CD4-positive, alpha-beta T cell (primary cell): Measurements from ENCODE around the gene STK26. TPM values are rescaled to one million over a fixed set of nuclear protein-coding genes. Genes with fewer than 3 reads are reported as not detected.

Experiments used
- ATAC-seq: fragments of 200-7000 bp; cut with Tn5 transposase; one replicate; pipeline ENCODE4 v1.10.0; 2022; ENCODE audit warnings: mild to moderate bottlenecking; ENCODE audit not compliant: poor library complexity
- CTCF ChIA-PET: fragments of 350-600 bp; sonication (Branson Sonifier 250); formaldehyde crosslinking; loops from one replicate; lab custom pipeline; 2021; ENCODE audit warnings: antibody characterized with exemption, inconsistent platforms; lab: Charles Lee
- POLR2A ChIA-PET: fragments of 350-600 bp; sonication (Branson Sonifier 250); formaldehyde crosslinking; loops from one replicate; lab custom pipeline; 2021; ENCODE audit warnings: antibody characterized with exemption, inconsistent platforms; lab: Charles Lee
- DNase-seq, 14 experiments: peaks; one replicate each; pipeline ENCODE4 v3.0.0-alpha.2; 2013 to 2020; ENCODE audit warnings: mixed read lengths in 2 of 14
- H3K27ac ChIP-seq, 2 donors: one replicate each; pipeline versions ENCODE4 v1.5.1 to v1.7.0; 2013; ENCODE audit warnings: low read length in 2 of 2, low read depth in 1 of 2, mild to moderate bottlenecking in 1 of 2
- H3K27me3 ChIP-seq, 2 experiments: 1 replicate in 1 of 2; 2 replicates in 1 of 2; pipeline versions ENCODE4 v1.6.1 to v1.7.0; 2013; ENCODE audit warnings: low read length in 2 of 2, control low read depth in 1 of 2, mild to moderate bottlenecking in 1 of 2, moderate library complexity in 1 of 2; ENCODE audit not compliant: insufficient read depth in 2 of 2, control insufficient read depth in 1 of 2
- H3K36me3 ChIP-seq: one replicate; pipeline ENCODE4 v1.6.1; 2013; ENCODE audit warnings: low read length, control low read depth; ENCODE audit not compliant: insufficient read depth
- H3K4me1 ChIP-seq: one replicate; pipeline ENCODE4 v1.6.1; 2013; ENCODE audit warnings: low read length, control low read depth; ENCODE audit not compliant: insufficient read depth
- H3K4me3 ChIP-seq: one replicate; pipeline ENCODE4 v1.5.1; 2013; ENCODE audit warnings: mild to moderate bottlenecking, low read length, moderate library complexity
- H3K9me3 ChIP-seq, 2 experiments: 1 replicate in 1 of 2; 2 replicates in 1 of 2; pipeline versions ENCODE4 v1.6.1 to v1.7.0; 2013; ENCODE audit warnings: low read length in 2 of 2, mild to moderate bottlenecking in 2 of 2, control low read depth in 1 of 2, moderate library complexity in 1 of 2; ENCODE audit not compliant: control insufficient read depth in 1 of 2, insufficient read depth in 1 of 2
- H3K27ac Mint-ChIP-seq: one replicate; pipeline ENCODE4 v1.8.0; 2020; ENCODE audit warnings: mixed read lengths
- H3K27me3 Mint-ChIP-seq: one replicate; pipeline ENCODE4 v1.8.0; 2021; ENCODE audit warnings: mixed read lengths
- H3K36me3 Mint-ChIP-seq: one replicate; pipeline ENCODE4 v1.8.0; 2021; ENCODE audit warnings: low read depth, mixed read lengths
- H3K4me1 Mint-ChIP-seq: one replicate; pipeline ENCODE4 v1.8.0; 2021; ENCODE audit warnings: low read depth, mixed read lengths
- H3K4me3 Mint-ChIP-seq: one replicate; pipeline ENCODE4 v1.8.0; 2020; ENCODE audit warnings: mild to moderate bottlenecking, mixed read lengths
- H3K9me3 Mint-ChIP-seq: one replicate; pipeline ENCODE4 v1.8.0; 2020; ENCODE audit warnings: mixed read lengths
- CTCF ChIP-seq: fragments of 200-600 bp; IDR thresholded peaks from one replicate; pipeline ENCODE4 v1.8.0; 2022; ENCODE audit warnings: antibody characterized with exemption, mild to moderate bottlenecking
- intact Hi-C, 2 experiments: fragments of 100-400 bp; cut with DNase I in 1 of 2; cut with micrococcal nuclease in 1 of 2; formaldehyde crosslinking; loops; one replicate each; pipeline versions ENCODE4 v1.15.1 to v1.9.0; 2023 to 2025; cut with DNase I, micrococcal nuclease
- polyA plus RNA-seq, 2 donors: library from polyadenylated mRNA; unstranded; fragments of 120-200 nt; gene quantifications; one replicate each; pipeline ENCODE4 v1.2.1, GENCODE V29; 2013
- total RNA-seq, 174 experiments: library from RNA in 2 of 174; stranded (reverse) in 2 of 174; gene quantifications; one replicate each; pipeline ENCODE4 v1.2.3 and lab custom pipeline; 2021 to 2026

The STK26 gene
- 10 to 100 TPM; 25.2 to 27.9 TPM for total RNA-seq
- polyA plus RNA-seq (2013, experiment 1 of 2) = 54.3 TPM
- 57.5 TPM for polyA plus RNA-seq (2013, experiment 2 of 2)
- total RNA-seq (lab: John Stamatoyannopoulos, UW) = 67.3 to 223 (median 122) reads per million in 172 experiments

- no peak for TF ChIP-seq CTCF
- peaks cover 35% of the 10 kb centered on the region for H3K4me1 Mint-ChIP-seq
- no peaks in the 10 kb centered on the region for H3K9me3 Mint-ChIP-seq
- no peaks in the 10 kb centered on the region for H3K27me3 Mint-ChIP-seq
- DNase-seq = peak; percentile 58 to 89 (median 73)
- H3K9me3 ChIP-seq = no peaks in the 10 kb centered on the region
- H3K27me3 ChIP-seq = no peaks in the 10 kb centered on the region
- ATAC-seq = peak; percentile 88
- peak within 1 kb of the TSS; percentile 62 to 81 for H3K27ac ChIP-seq
- intact Hi-C loops = loop anchor here (1.0 to 10.0 kb wide), 7 partner anchors 36 to 462 kb away; partner anchors contain the start of genes MBNL3 (in 1 of the 2) and RAP2C (in 1 of the 2)
- H3K27ac Mint-ChIP-seq = peak within 1 kb of the TSS; percentile 90
- H3K36me3 ChIP-seq = no peaks in the 10 kb centered on the region
- POLR2A ChIA-PET = interaction anchor here (0.7 to 4.3 kb wide), 13 partner anchors 10 to 468 kb away, joined by 3 to 43 read pairs (median 4); partner anchors contain the start of gene RAP2C
- peak within 1 kb of the TSS; percentile 97 for H3K4me3 Mint-ChIP-seq
- H3K4me1 ChIP-seq = peaks cover 16% of the 10 kb centered on the region
- CTCF ChIA-PET = no interaction called here
- peak within 1 kb of the TSS; percentile 89 for H3K4me3 ChIP-seq
- peaks cover 5% of the 10 kb centered on the region for H3K36me3 Mint-ChIP-seq
Measured at GRCh38 chrX:132022967-132023895, at the start of gene STK26. TSS of gene STK26 (plus strand) at chrX:132023302. CDS start at chrX:132023618, 316 bp downstream.

- ChIA-PET CTCF (no interaction called here), POLR2A (no interaction called here)
- Histone ChIP-seq H3K4me3 (no peak overlapping the region), H3K27me3 (no peaks in the 10 kb centered on the region), H3K36me3 (no peaks in the 10 kb centered on the region), H3K4me1 (no peaks in the 10 kb centered on the region), H3K9me3 (no peaks in the 10 kb centered on the region), H3K27ac (no peak overlapping the region)
- H3K4me3 Mint-ChIP-seq = no peak overlapping the region
- no peaks in the 10 kb centered on the region for H3K27me3 Mint-ChIP-seq
- H3K4me1 Mint-ChIP-seq = peaks cover under 1% of the 10 kb centered on the region
- H3K36me3 Mint-ChIP-seq = no peaks in the 10 kb centered on the region
- no peak for TF ChIP-seq CTCF
- no peaks in the 10 kb centered on the region for H3K9me3 Mint-ChIP-seq
- intact Hi-C loops = no loop called here
- DNase-seq = no peak
- H3K27ac Mint-ChIP-seq = no peak overlapping the region
- no peak for ATAC-seq
Measured at GRCh38 chrX:131975851-131976250, 47.3 kb upstream of the STK26 start.

GRCh38 chrX:131977619-131978018 lies 45.5 kb upstream of the STK26 start:
- Histone ChIP-seq H3K4me1 (peaks cover 2% of the 10 kb centered on the region), H3K36me3 (no peaks in the 10 kb centered on the region), H3K27me3 (no peaks in the 10 kb centered on the region), H3K4me3 (no peak overlapping the region), H3K9me3 (no peaks in the 10 kb centered on the region), H3K27ac (no peak overlapping the region)
- POLR2A ChIA-PET = no interaction called here
- Mint-ChIP-seq H3K36me3 (no peaks in the 10 kb centered on the region), H3K27me3 (no peaks in the 10 kb centered on the region), H3K27ac (no peak overlapping the region), H3K9me3 (no peaks in the 10 kb centered on the region), H3K4me3 (no peak overlapping the region), H3K4me1 (peaks cover 18% of the 10 kb centered on the region)
- ATAC-seq (no peak), DNase-seq (no peak)
- CTCF ChIA-PET = no interaction called here
- intact Hi-C loops = no loop called here
- TF ChIP-seq CTCF = no peak
